H9 (cell line): ENCODE data around the gene ITPR1. TPM values are rescaled to one million over a fixed set of nuclear protein-coding genes. Genes with fewer than 3 reads are reported as not detected.

ENCODE experiments used
- DNase-seq: peaks from one replicate; pipeline ENCODE4 v3.0.0-alpha.2; 2017
- H2AFZ ChIP-seq: one replicate; pipeline ENCODE4 v1.6.1; 2013; ENCODE audit warnings: mild to moderate bottlenecking, low read length, control low read depth, moderate library complexity
- H2AK5ac ChIP-seq: 2 replicates; pipeline ENCODE4 v1.6.1; 2013; ENCODE audit warnings: low read length, control low read depth, mixed read lengths; ENCODE audit not compliant: insufficient read length
- H2BK120ac ChIP-seq: one replicate; pipeline ENCODE4 v1.6.1; 2013; ENCODE audit warnings: low read depth, mild to moderate bottlenecking, low read length, control low read depth, inconsistent platforms; ENCODE audit not compliant: poor library complexity, severe bottlenecking
- H2BK12ac ChIP-seq: 2 replicates; pipeline ENCODE4 v1.6.1; 2013; ENCODE audit warnings: low read length, control low read depth, mixed read lengths, low read depth; ENCODE audit not compliant: insufficient read length
- H2BK15ac ChIP-seq: 2 replicates; pipeline ENCODE4 v1.6.1; 2013; ENCODE audit warnings: low read depth, low read length, control low read depth
- H2BK20ac ChIP-seq: one replicate; pipeline ENCODE4 v1.6.1; 2013; ENCODE audit warnings: low read depth, mild to moderate bottlenecking, low read length, control low read depth, inconsistent platforms; ENCODE audit not compliant: poor library complexity, severe bottlenecking
- H2BK5ac ChIP-seq: 2 replicates; pipeline ENCODE4 v1.6.1; 2013; ENCODE audit warnings: low read length, control low read depth, mixed read lengths; ENCODE audit not compliant: insufficient read length
- H3K14ac ChIP-seq: 2 replicates; pipeline ENCODE4 v1.6.1; 2013; ENCODE audit warnings: low read length, control low read depth; ENCODE audit not compliant: insufficient read depth
- H3K18ac ChIP-seq: 2 replicates; pipeline ENCODE4 v1.6.1; 2013; ENCODE audit warnings: low read depth, mild to moderate bottlenecking, mixed read lengths, low read length, control low read depth; ENCODE audit not compliant: insufficient read length
- H3K23ac ChIP-seq: 2 replicates; pipeline ENCODE4 v1.6.1; 2013; ENCODE audit warnings: low read length, control low read depth, mixed read lengths, low read depth; ENCODE audit not compliant: insufficient read length
- H3K23me2 ChIP-seq: 2 replicates; pipeline ENCODE4 v1.6.1; 2013; ENCODE audit warnings: low read depth, mild to moderate bottlenecking, mixed read lengths, low read length, control low read depth; ENCODE audit not compliant: insufficient read length, poor library complexity, severe bottlenecking
- H3K27ac ChIP-seq: 2 replicates; pipeline ENCODE4 v1.5.1; 2013; ENCODE audit warnings: low read length, control low read depth, mixed read lengths, low read depth; ENCODE audit not compliant: insufficient read length
- H3K27me3 ChIP-seq: 2 replicates; pipeline ENCODE4 v1.6.1; 2013; ENCODE audit warnings: low read length, control low read depth, inconsistent platforms; ENCODE audit not compliant: insufficient read depth
- H3K4ac ChIP-seq: 2 replicates; pipeline ENCODE4 v1.6.1; 2013; ENCODE audit warnings: low read depth, mild to moderate bottlenecking, control low read depth, inconsistent platforms, low read length, moderate library complexity
- H3K4me1 ChIP-seq: 2 replicates; pipeline ENCODE4 v1.6.1; 2013; ENCODE audit warnings: low read length, control low read depth, inconsistent platforms; ENCODE audit not compliant: insufficient read depth
- H3K4me2 ChIP-seq: 2 replicates; pipeline ENCODE4 v1.6.1; 2013; ENCODE audit warnings: low read length, control low read depth, mixed read lengths; ENCODE audit not compliant: insufficient read length, insufficient read depth
- H3K56ac ChIP-seq: 2 replicates; pipeline ENCODE4 v1.6.1; 2013; ENCODE audit warnings: low read depth, mild to moderate bottlenecking, mixed read lengths, low read length, control low read depth; ENCODE audit not compliant: insufficient read length
- H3K79me1 ChIP-seq: 2 replicates; pipeline ENCODE4 v1.6.1; 2013; ENCODE audit warnings: low read depth, mild to moderate bottlenecking, moderate library complexity, low read length, control low read depth, inconsistent platforms; ENCODE audit not compliant: insufficient read depth, poor library complexity, severe bottlenecking
- H3K79me2 ChIP-seq: 2 replicates; pipeline ENCODE4 v1.6.1; 2013; ENCODE audit warnings: low read length, control low read depth, inconsistent platforms; ENCODE audit not compliant: insufficient read depth
- H3K9ac ChIP-seq: 2 replicates; pipeline ENCODE4 v1.6.1; 2013; ENCODE audit warnings: low read length, control low read depth, mixed read lengths; ENCODE audit not compliant: insufficient read length; ENCODE audit errors: extremely low read depth
- H3K9me3 ChIP-seq: one replicate; pipeline ENCODE4 v1.6.1; 2013; ENCODE audit warnings: low read depth, low read length, inconsistent platforms; ENCODE audit not compliant: control insufficient read depth
- H3T11ph ChIP-seq: one replicate; pipeline ENCODE4 v1.6.1; 2013; ENCODE audit warnings: mild to moderate bottlenecking, low read length, control low read depth, inconsistent platforms
- H4K20me1 ChIP-seq: one replicate; pipeline ENCODE4 v1.6.1; 2013; ENCODE audit not compliant: control insufficient read depth, insufficient read length, insufficient read depth
- H4K5ac ChIP-seq: 2 replicates; pipeline ENCODE4 v1.6.1; 2013; ENCODE audit warnings: low read depth, mild to moderate bottlenecking, mixed read lengths, low read length, control low read depth; ENCODE audit not compliant: insufficient read length
- H4K8ac ChIP-seq: replicated peaks from 2 replicates; pipeline ENCODE4 v1.6.1; 2013; ENCODE audit warnings: low read length, control low read depth, mixed read lengths, low read depth; ENCODE audit not compliant: insufficient read length
- H4K91ac ChIP-seq: 2 replicates; pipeline ENCODE4 v1.6.1; 2013; ENCODE audit warnings: low read depth, mild to moderate bottlenecking, moderate library complexity, mixed read lengths, low read length, control low read depth; ENCODE audit not compliant: insufficient read length
- H3K27ac Mint-ChIP-seq, 3 experiments: 2 replicates in 2 of 3; 3 replicates in 1 of 3; pipeline ENCODE4 v1.8.0; 2020 to 2021; ENCODE audit warnings: mixed read lengths in 3 of 3, mild to moderate bottlenecking in 1 of 3, moderate library complexity in 1 of 3
- H3K27me3 Mint-ChIP-seq: 2 replicates; pipeline ENCODE4 v1.8.0; 2021; ENCODE audit warnings: low read depth, mild to moderate bottlenecking, moderate library complexity, mixed read lengths
- H3K36me3 Mint-ChIP-seq, 3 experiments: 2 replicates in 2 of 3; 3 replicates in 1 of 3; pipeline ENCODE4 v1.8.0; 2020 to 2021; ENCODE audit warnings: low read depth in 3 of 3, mixed read lengths in 3 of 3; ENCODE audit not compliant: insufficient read depth in 1 of 3
- H3K4me1 Mint-ChIP-seq, 2 experiments: 2 replicates each; pipeline ENCODE4 v1.8.0; 2020; ENCODE audit warnings: mixed read lengths in 2 of 2
- H3K4me3 Mint-ChIP-seq, 2 experiments: 2 replicates in 1 of 2; 3 replicates in 1 of 2; pipeline ENCODE4 v1.8.0; 2020 to 2021; ENCODE audit warnings: mild to moderate bottlenecking in 2 of 2, mixed read lengths in 2 of 2, moderate library complexity in 1 of 2
- H3K9me3 Mint-ChIP-seq, 2 experiments: 2 replicates in 1 of 2; 3 replicates in 1 of 2; pipeline ENCODE4 v1.8.0; 2020; ENCODE audit warnings: mild to moderate bottlenecking in 2 of 2, mixed read lengths in 2 of 2, moderate library complexity in 1 of 2
- CTCF ChIP-seq: fragments of 200-600 bp; sonication (generic); conservative IDR thresholded peaks from 3 replicates; pipeline ENCODE4 v1.8.0; 2021; ENCODE audit warnings: antibody characterized with exemption, mild to moderate bottlenecking
- WGBS: extraction: QIAGEN DNeasy Blood & Tissue Kit; methylation state at CpG from one replicate; pipeline ENCODE4 v1.1.7; 2013; ENCODE audit warnings: missing lambda C conversion rate, low lambda C conversion rate, mixed read lengths; ENCODE audit not compliant: insufficient read length; ENCODE audit errors: extremely low coverage; 5-methylcytosine and 5-hydroxymethylcytosine counted together
- total RNA-seq: library from RNA; stranded (reverse); gene quantifications from 2 replicates; pipeline ENCODE4 v1.2.1, GENCODE V29; 2021

Gene ITPR1
- total RNA-seq, 1 experiment from 2014 or later, result 4.2 TPM

GRCh38 chr3:4552811-4553210 is 59.7 kb downstream of the ITPR1 start:
- Histone ChIP-seq H2BK120ac (no peak overlapping the region), H3T11ph (no peak overlapping the region), H2BK15ac (no peak overlapping the region), H3K79me1 (no peaks in the 10 kb centered on the region), H2AFZ (no peak overlapping the region), H2BK20ac (no peak overlapping the region), H4K20me1 (no peaks in the 10 kb centered on the region), H3K79me2 (no peaks in the 10 kb centered on the region), H3K4ac (no peak overlapping the region), H2BK12ac (no peak overlapping the region), H2AK5ac (no peak overlapping the region), H3K4me1 (no peaks in the 10 kb centered on the region), H4K91ac (no peak overlapping the region), H2BK5ac (no peak overlapping the region), H3K14ac (no peak overlapping the region), H3K23me2 (no peaks in the 10 kb centered on the region), H3K4me2 (no peak overlapping the region), H3K56ac (no peak overlapping the region), H3K18ac (no peak overlapping the region), H3K9me3 (no peaks in the 10 kb centered on the region), H4K8ac (no peak overlapping the region), H3K23ac (no peak overlapping the region), H3K9ac (no peak overlapping the region), H3K27ac (no peak overlapping the region), H4K5ac (no peak overlapping the region), H3K27me3 (no peaks in the 10 kb centered on the region)
- TF ChIP-seq CTCF, result no peak
- Mint-ChIP-seq H3K4me3 (no peak overlapping the region), H3K9me3 (peaks cover 0 to 3% of the 10 kb centered on the region in 2 experiments; a peak in 2 of 5 replicates), H3K27ac (no peak overlapping the region), H3K27me3 (no peaks in the 10 kb centered on the region; the same call in 1 of the 2 replicates), H3K4me1 (peaks cover 0 to 7% of the 10 kb centered on the region in 2 experiments; a peak in 2 of 4 replicates), H3K36me3 (no peaks in the 10 kb centered on the region; a peak in 1 of 7 replicates)
- no peak for DNase-seq
- WGBS, result no CpG with 5 or more reads among the region's 4 CpGs
